OCI-LY1 (cell line): ENCODE data around the gene TMEM95.

Source experiments
- H2AFZ ChIP-seq: fragments of 200-600 bp; sonication (generic), shearing (Covaris generic); 2 replicates; pipeline ENCODE4 v1.6.0; 2014; ENCODE audit warnings: antibody characterized with exemption, mild to moderate bottlenecking, low read length
- H3F3A ChIP-seq: fragments of 200-600 bp; sonication (generic), shearing (Covaris generic); 2 replicates; pipeline ENCODE4 v1.6.0; 2014; ENCODE audit warnings: mild to moderate bottlenecking, antibody characterized with exemption, low read length, moderate library complexity; ENCODE audit not compliant: insufficient read depth
- H3K27ac ChIP-seq: fragments of 200-600 bp; sonication (generic); 2 replicates; pipeline ENCODE4 v1.5.1; 2014; ENCODE audit warnings: low read length, mixed run types, mild to moderate bottlenecking, low read depth; ENCODE audit not compliant: poor library complexity, severe bottlenecking
- H3K27me3 ChIP-seq: fragments of 200-600 bp; sonication (generic); 2 replicates; pipeline ENCODE4 v1.6.0; 2014; ENCODE audit warnings: antibody characterized with exemption, mild to moderate bottlenecking, low read length, moderate library complexity; ENCODE audit not compliant: insufficient read depth
- H3K36me3 ChIP-seq: fragments of 200-600 bp; sonication (generic); 2 replicates; pipeline ENCODE4 v1.6.1; 2014; ENCODE audit warnings: mild to moderate bottlenecking, antibody characterized with exemption, low read length, moderate library complexity, mixed read lengths; ENCODE audit not compliant: insufficient read depth
- H3K4me1 ChIP-seq: fragments of 200-600 bp; sonication (generic); 2 replicates; pipeline ENCODE4 v1.5.1; 2014; ENCODE audit warnings: mild to moderate bottlenecking, low read length, moderate library complexity; ENCODE audit not compliant: insufficient read depth, severe bottlenecking
- H3K4me2 ChIP-seq: fragments of 200-600 bp; sonication (generic), shearing (Covaris generic); 2 replicates; pipeline ENCODE4 v1.6.1; 2014; ENCODE audit warnings: low read length
- H3K4me3 ChIP-seq: fragments of 200-600 bp; sonication (generic); 2 replicates; pipeline ENCODE4 v1.5.1; 2014; ENCODE audit warnings: low read length, low read depth, mild to moderate bottlenecking, mixed read lengths; ENCODE audit not compliant: poor library complexity, severe bottlenecking
- H3K79me2 ChIP-seq: fragments of 200-600 bp; shearing (Covaris generic); 2 replicates; pipeline ENCODE4 v1.6.1; 2016; ENCODE audit warnings: mixed run types, low read length, mixed read lengths; ENCODE audit not compliant: insufficient read depth
- H3K9ac ChIP-seq: fragments of 200-600 bp; sonication (generic), shearing (Covaris generic); 2 replicates; pipeline ENCODE4 v1.6.1; 2014; ENCODE audit warnings: mild to moderate bottlenecking, low read length, mixed read lengths
- H3K9me2 ChIP-seq: fragments of 200-600 bp; sonication (generic), shearing (Covaris generic); 2 replicates; pipeline ENCODE4 v1.6.1; 2014; ENCODE audit warnings: low read depth, mild to moderate bottlenecking, low read length, mixed read lengths
- H3K9me3 ChIP-seq: fragments of 200-600 bp; shearing (Covaris generic); 2 replicates; pipeline ENCODE4 v1.6.1; 2014; ENCODE audit warnings: low read length, mixed read lengths
- H4K20me1 ChIP-seq: fragments of 200-600 bp; sonication (generic), shearing (Covaris generic); 2 replicates; pipeline ENCODE4 v1.6.0; 2016; ENCODE audit warnings: mild to moderate bottlenecking, low read length; ENCODE audit not compliant: insufficient read depth
- EZH2 ChIP-seq: fragments of 200-600 bp; sonication (generic), shearing (Covaris generic); IDR thresholded peaks from 2 replicates; pipeline ENCODE4 v1.8.0; 2017; ENCODE audit warnings: borderline replicate concordance, mixed run types, mild to moderate bottlenecking, antibody characterized with exemption, low read length, moderate library complexity, mixed read lengths
- TF ChIP-seq, protein P1 (sequence below): fragments of 200-600 bp; sonication (generic), shearing (Covaris generic); IDR thresholded peaks from 2 replicates; pipeline ENCODE4 v1.5.1; 2017; ENCODE audit warnings: mild to moderate bottlenecking, antibody characterized with exemption, low read length, moderate library complexity, mixed read lengths

TMEM95 gene

DNA sequence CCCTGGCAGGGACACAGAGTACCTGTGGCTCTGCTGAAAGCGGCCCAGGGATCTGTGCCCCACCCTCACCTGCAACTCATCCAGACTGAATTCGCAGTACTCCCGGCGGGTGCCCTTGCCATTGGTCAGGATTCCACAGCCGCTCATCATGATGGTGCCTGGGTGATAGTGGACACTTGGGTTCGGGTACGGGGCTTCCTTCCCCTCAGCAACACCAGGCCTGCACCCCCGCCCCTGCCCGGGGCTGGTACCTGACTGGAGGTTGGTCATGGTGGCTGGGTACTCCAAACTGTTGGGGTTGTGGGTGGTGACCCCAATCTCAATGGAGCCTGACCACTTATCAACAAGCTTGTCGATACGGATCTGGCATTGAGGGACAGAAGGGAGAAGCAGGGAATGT is 28.8 kb upstream of the TMEM95 start:
- H3K4me3 ChIP-seq = no peak overlapping the region
- no peaks in the 10 kb centered on the region for H3K9me2 ChIP-seq
- no peak for TF ChIP-seq EZH2
- TF ChIP-seq, protein P1, sequence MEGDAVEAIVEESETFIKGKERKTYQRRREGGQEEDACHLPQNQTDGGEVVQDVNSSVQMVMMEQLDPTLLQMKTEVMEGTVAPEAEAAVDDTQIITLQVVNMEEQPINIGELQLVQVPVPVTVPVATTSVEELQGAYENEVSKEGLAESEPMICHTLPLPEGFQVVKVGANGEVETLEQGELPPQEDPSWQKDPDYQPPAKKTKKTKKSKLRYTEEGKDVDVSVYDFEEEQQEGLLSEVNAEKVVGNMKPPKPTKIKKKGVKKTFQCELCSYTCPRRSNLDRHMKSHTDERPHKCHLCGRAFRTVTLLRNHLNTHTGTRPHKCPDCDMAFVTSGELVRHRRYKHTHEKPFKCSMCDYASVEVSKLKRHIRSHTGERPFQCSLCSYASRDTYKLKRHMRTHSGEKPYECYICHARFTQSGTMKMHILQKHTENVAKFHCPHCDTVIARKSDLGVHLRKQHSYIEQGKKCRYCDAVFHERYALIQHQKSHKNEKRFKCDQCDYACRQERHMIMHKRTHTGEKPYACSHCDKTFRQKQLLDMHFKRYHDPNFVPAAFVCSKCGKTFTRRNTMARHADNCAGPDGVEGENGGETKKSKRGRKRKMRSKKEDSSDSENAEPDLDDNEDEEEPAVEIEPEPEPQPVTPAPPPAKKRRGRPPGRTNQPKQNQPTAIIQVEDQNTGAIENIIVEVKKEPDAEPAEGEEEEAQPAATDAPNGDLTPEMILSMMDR = no peak
- H3K79me2 ChIP-seq = no peaks in the 10 kb centered on the region
- no peaks in the 10 kb centered on the region for H3K9me3 ChIP-seq
- H4K20me1 ChIP-seq = no peaks in the 10 kb centered on the region
- H3K9ac ChIP-seq = no peak overlapping the region
- H3K4me1 ChIP-seq = peaks cover 21% of the 10 kb centered on the region
- peaks cover 53% of the 10 kb centered on the region for H3K36me3 ChIP-seq
- H3K27ac ChIP-seq = no peak overlapping the region
- no peaks in the 10 kb centered on the region for H3K27me3 ChIP-seq
- no peak overlapping the region for H2AFZ ChIP-seq
- no peaks in the 10 kb centered on the region for H3F3A ChIP-seq
- no peak overlapping the region for H3K4me2 ChIP-seq

DNA sequence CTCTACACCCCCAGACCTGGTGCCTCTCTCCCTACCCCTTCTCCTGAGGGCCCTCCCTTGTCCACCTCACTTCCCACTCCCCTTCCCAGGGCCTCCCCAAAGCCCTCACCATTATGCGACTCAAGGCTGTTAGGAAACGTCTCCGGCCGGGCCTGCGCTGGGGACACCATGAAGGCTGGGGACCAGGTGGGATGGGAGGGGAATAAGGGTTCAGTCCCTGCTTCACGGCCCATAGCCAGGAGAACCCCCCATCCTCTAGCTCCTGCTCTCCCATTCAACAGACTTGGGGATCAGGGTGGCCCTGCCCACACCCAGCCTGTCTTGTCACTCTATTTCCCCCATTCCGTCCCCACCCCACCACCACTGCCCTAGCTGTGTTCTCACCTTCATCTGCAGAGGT is 27.9 kb upstream of the TMEM95 start:
- no peak overlapping the region for H2AFZ ChIP-seq
- no peaks in the 10 kb centered on the region for H4K20me1 ChIP-seq
- no peak overlapping the region for H3K9ac ChIP-seq

DNA sequence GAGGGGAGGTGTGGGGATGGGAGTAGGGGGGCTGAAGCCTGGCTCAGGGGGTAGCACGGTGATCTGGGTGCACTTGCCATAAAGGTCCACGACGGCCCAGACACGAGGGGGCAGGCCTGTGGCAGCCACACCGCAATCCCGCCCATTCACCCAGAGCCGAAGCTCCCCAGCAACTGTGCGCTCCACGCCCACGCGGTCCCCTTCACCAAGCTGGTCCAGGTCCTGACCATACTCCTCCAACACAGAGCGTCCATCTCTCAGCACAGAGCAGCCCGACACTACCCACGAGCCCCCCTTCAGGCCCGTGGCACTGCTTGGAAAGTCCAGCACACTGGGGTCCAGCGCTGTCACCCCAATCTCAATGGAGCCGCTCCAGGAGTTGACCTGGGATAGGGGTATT is 27.5 kb upstream of the TMEM95 start:
- Histone ChIP-seq H3K9me2 (no peaks in the 10 kb centered on the region), H4K20me1 (no peaks in the 10 kb centered on the region), H3K27me3 (no peaks in the 10 kb centered on the region), H3K4me2 (peak overlapping the region; percentile 82), H3K27ac (no peak overlapping the region), H3F3A (no peaks in the 10 kb centered on the region), H3K9ac (peak overlapping the region; percentile 94; the same call in 1 of the 2 replicates), H3K36me3 (peaks cover 40% of the 10 kb centered on the region), H3K9me3 (no peaks in the 10 kb centered on the region), H3K4me3 (peak overlapping the region; percentile 98), H3K79me2 (no peaks in the 10 kb centered on the region), H2AFZ (no peak overlapping the region), H3K4me1 (peaks cover 33% of the 10 kb centered on the region)
- TF ChIP-seq, protein P1 = no peak
- TF ChIP-seq EZH2 = no peak

More for the DNA sequence above, 27.9 kb upstream of the TMEM95 start:
- Histone ChIP-seq H3K9me3 (no peaks in the 10 kb centered on the region), H3K4me2 (no peak overlapping the region), H3K36me3 (peaks cover 44% of the 10 kb centered on the region), H3K9me2 (no peaks in the 10 kb centered on the region), H3K27ac (no peak overlapping the region), H3K4me1 (peaks cover 28% of the 10 kb centered on the region), H3K79me2 (no peaks in the 10 kb centered on the region), H3K27me3 (no peaks in the 10 kb centered on the region), H3K4me3 (no peak overlapping the region), H3F3A (no peaks in the 10 kb centered on the region)
- TF ChIP-seq, protein P1 = no peak
- TF ChIP-seq EZH2 = no peak
